Neuron (in vitro differentiated cells): Measurements from ENCODE around the gene VWA8.
"Not testable (repeated sequence)": the region's sequence is repeated elsewhere in the genome, so short reads cannot be mapped to it uniquely, and the experiment has no call there.

Source experiments
- H2AFZ ChIP-seq: one replicate; pipeline ENCODE4 v1.6.1; 2013; ENCODE audit warnings: low read depth, mild to moderate bottlenecking, inconsistent platforms, low read length, moderate library complexity
- H3K27me3 ChIP-seq: one replicate; pipeline ENCODE4 v1.6.1; 2013; ENCODE audit warnings: low read length; ENCODE audit not compliant: insufficient read depth
- H3K36me3 ChIP-seq: one replicate; pipeline ENCODE4 v1.6.1; 2013; ENCODE audit warnings: low read length; ENCODE audit not compliant: insufficient read depth
- H3K4me1 ChIP-seq: one replicate; pipeline ENCODE4 v1.6.1; 2013; ENCODE audit warnings: low read length; ENCODE audit not compliant: insufficient read depth
- H3K4me3 ChIP-seq: 2 replicates; pipeline ENCODE4 v1.5.1; 2013; ENCODE audit warnings: mild to moderate bottlenecking, low read length, moderate library complexity
- H3K9me3 ChIP-seq: one replicate; pipeline ENCODE4 v1.6.1; 2013; ENCODE audit warnings: low read length

The VWA8 gene

DNA sequence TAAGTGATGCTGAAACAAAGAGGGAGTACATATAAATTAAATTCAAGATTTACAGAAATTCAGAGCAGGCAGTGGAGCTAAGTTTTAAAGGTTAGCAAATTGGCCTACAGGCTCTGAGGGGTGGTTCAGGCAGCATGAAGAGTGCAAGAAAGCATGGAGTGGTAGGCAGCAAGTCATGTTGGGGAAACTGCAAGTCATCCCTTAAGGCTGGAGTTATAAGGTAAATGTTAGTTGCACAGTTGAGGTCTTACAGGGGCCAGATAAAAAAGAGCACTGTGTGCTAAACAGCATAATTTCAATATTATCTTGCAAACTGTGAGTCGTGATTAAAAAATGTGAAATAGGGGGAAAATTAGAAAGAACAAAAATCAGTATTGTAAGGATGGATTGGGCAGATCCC, 106.2 kb downstream of the VWA8 start:
- no peaks in the 10 kb centered on the region for H3K4me1 ChIP-seq
- H3K4me3 ChIP-seq: no peak overlapping the region
- no peaks in the 10 kb centered on the region for H3K9me3 ChIP-seq
- no peak overlapping the region for H2AFZ ChIP-seq
- H3K36me3 ChIP-seq: peaks cover 6% of the 10 kb centered on the region
- H3K27me3 ChIP-seq: no peaks in the 10 kb centered on the region

DNA sequence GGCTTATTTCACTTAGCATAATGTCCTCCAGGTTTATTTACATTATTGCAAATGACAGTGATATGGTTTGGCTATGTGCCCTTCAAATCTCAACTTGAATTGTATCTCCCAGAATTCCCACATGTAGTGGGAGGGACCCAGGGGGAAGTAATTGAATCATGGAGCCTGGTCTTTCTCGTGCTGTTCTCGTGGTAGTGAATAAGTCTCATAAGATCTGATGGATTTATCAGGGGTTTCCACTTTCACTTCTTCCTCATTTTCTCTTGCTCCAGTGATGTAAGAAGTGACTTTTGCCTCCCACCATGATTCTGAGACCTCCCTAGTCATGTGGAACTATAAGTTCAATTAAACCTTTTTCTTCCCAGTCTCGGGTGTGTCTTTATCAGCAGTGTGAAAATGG, 109.6 kb downstream of the VWA8 start:
- Histone ChIP-seq H3K9me3 (no peaks in the 10 kb centered on the region), H3K27me3 (no peaks in the 10 kb centered on the region), H2AFZ (no peak overlapping the region), H3K4me3 (no peak overlapping the region), H3K4me1 (no peaks in the 10 kb centered on the region), H3K36me3 (peaks cover 6% of the 10 kb centered on the region)

DNA sequence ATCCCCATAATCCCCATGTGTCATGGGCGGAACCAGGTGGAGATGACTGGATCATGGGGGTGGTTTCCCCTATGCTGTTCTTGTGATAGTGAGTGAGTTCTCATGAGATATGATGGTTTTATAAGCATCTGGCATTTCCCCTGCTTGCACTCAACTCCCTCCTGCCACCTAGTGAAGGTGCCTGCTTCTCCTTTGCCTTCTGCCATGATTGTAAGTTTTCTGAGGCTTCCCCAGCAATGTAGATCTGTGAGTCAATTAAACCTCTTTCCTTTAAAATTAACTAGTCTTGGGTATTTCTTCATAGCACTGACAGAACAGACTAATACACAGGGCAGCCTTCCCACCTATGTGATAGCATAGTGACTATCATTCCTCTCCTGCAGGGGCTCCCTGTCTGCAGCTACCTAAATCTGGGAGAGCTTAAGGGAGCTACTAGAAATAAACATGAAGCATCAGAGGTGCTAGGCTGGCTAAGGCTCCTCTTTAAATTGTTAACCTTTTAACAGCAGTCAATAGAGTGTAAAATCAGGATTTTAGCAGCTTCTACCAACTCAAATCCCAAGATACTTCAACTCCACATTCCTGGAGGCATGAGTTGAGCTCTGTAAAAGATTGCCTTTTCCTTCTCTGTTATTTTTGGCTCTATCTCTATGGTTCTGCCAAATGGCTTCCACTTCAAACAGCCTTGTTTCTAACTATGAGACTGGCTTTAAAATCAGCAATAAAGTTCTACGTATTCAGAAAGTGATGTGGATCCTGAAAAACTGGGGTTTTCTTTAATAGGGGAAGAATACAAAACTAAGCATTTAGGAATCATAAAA, 112.3 kb downstream of the VWA8 start:
- no peak overlapping the region for H3K4me3 ChIP-seq
- H2AFZ ChIP-seq: no peak overlapping the region
- H3K9me3 ChIP-seq: no peaks in the 10 kb centered on the region
- H3K27me3 ChIP-seq: no peaks in the 10 kb centered on the region
- H3K36me3 ChIP-seq: no peaks in the 10 kb centered on the region
- no peaks in the 10 kb centered on the region for H3K4me1 ChIP-seq

DNA sequence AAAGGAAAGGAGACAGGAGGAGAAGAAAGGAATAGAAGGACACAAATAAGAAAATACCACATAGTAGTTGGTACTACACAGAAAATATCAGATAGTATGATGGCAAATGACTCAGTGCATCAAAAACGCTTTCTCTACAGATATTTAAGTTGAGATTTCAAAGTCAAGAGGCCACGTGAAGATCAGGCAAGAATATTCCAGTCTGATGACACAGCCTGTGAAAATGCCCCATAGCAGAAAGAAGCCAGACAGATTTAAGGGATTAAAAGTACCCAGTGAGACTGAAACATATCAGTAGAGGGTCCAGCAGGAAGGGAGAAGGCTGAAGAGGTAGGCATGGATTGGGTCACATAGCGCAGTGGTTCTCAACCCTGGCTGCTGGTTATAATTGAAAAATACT, 113.7 kb downstream of the VWA8 start:
- H3K4me1 ChIP-seq: no peaks in the 10 kb centered on the region
- no peak overlapping the region for H2AFZ ChIP-seq
- peaks cover 3% of the 10 kb centered on the region for H3K9me3 ChIP-seq
- H3K36me3 ChIP-seq: no peaks in the 10 kb centered on the region
- no peaks in the 10 kb centered on the region for H3K27me3 ChIP-seq
- H3K4me3 ChIP-seq: no peak overlapping the region

DNA sequence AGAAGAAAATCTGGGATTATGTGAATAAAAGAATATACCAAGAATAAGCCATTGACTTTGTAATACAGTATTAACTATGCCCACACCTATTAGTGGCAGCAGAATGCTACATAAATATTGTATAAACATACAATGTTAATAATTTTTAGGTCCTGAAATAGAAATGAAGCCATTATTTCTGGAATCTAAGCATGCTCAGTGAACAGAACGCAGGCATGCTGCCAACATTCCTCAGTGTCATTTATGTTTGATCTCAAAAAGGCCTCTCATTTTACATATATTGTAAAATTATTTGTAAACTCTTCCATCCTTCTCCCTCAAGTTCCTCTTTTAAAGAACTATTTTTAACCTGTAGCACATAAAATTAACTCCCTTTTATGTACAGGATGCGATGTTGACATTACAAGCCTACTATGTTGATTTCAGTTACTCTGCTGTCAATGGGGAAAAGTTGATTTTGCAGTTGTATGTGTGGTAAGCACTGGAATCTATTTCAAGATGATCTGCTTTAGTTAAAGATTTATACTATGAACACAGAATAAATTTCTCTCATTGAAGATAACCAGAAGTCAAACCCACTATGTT, 118.8 kb downstream of the VWA8 start:
- H3K27me3 ChIP-seq: no peaks in the 10 kb centered on the region
- H3K9me3 ChIP-seq: peaks cover 3% of the 10 kb centered on the region
- no peak overlapping the region for H2AFZ ChIP-seq

DNA sequence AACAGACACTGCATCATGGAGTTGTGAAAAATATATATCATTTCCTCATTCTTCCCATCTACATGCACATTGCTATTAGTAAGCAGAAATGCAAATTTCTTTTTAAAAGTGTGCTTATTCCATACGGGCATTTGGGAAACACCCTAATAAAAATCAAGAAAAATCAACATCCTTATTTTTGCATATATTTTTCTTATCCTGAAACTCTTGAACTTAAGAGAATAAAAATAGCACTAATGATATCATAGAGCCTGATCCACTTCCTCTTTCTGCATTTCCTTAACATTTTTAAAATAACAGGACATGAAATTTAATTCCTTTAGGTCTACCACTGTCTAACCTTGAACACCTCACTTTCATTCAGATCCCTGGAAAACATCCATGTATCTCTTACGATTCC, 123.3 kb downstream of the VWA8 start:
- H2AFZ ChIP-seq: no peak overlapping the region
- no peaks in the 10 kb centered on the region for H3K27me3 ChIP-seq
- H3K9me3 ChIP-seq: peaks cover 3% of the 10 kb centered on the region

More for the DNA sequence above, 118.8 kb downstream of the VWA8 start:
- Histone ChIP-seq H3K36me3 (no peaks in the 10 kb centered on the region), H3K4me1 (no peaks in the 10 kb centered on the region), H3K4me3 (no peak overlapping the region)

DNA sequence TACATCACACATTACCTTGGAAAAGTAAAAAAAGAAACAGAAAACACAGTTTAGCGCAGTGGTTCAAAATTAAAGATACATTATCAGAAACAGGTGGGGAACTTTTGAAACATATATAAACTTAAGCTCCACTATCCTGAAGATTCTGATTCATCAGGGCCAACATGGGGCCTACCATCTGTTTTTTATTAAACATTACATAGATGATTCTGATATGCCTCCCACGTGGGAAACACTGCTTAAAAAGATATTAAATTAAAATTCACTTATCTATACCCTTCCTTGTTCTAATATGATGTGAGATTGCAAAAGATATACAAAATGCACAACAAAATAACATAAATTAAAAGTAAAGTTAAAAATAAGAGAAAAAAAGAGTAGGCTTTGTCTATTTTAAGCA, 125.0 kb downstream of the VWA8 start:
- no peaks in the 10 kb centered on the region for H3K4me1 ChIP-seq
- peaks cover 3% of the 10 kb centered on the region for H3K9me3 ChIP-seq
- peaks cover 3% of the 10 kb centered on the region for H3K36me3 ChIP-seq

More for the DNA sequence above, 123.3 kb downstream of the VWA8 start:
- H3K36me3 ChIP-seq: no peaks in the 10 kb centered on the region
- no peaks in the 10 kb centered on the region for H3K4me1 ChIP-seq
- no peak overlapping the region for H3K4me3 ChIP-seq

DNA sequence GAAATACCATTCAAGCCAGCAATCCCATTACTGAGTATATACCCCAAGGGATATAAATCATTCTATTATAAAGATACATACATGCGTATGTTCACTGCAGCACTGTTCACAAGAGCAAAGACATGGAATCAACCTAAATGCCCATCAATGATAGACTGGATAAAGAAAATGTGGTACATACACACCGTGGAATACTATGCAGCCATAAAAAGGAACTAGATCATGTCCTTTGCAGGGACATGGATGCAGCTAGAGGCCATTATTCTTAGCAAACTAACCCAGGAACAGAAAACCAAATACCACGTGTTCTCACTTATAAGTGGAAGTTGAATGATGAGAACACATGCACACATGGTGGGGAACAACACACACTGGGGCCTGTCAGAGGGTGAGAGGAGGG, 126.2 kb downstream of the VWA8 start:
- not testable (repeated sequence) for H3K9me3 ChIP-seq, H3K27me3 ChIP-seq, H3K36me3 ChIP-seq, H3K4me1 ChIP-seq, H3K4me3 ChIP-seq, H2AFZ ChIP-seq

More for the DNA sequence above, 125.0 kb downstream of the VWA8 start:
- H3K4me3 ChIP-seq: no peak overlapping the region
- H2AFZ ChIP-seq: no peak overlapping the region
- no peaks in the 10 kb centered on the region for H3K27me3 ChIP-seq

DNA sequence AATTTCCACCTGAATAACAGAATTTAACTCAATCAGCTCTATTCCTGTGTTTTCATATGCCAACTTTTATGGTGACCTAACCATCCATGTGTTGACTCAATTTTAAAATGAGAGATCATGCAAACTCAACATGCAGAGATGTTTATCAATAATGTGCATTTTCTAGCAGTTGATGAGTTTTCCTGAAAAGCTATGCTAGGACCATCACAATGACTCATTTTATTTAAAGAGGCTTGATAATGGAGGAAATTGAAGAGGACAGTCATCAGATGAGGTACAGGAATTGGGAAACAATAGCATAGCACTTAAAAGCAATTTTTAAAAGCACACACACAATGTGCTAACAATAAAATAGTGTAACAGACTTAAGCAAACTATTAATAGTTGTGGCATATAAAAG, 127.1 kb downstream of the VWA8 start:
- Histone ChIP-seq H3K36me3 (peaks cover 3% of the 10 kb centered on the region), H3K9me3 (peaks cover 3% of the 10 kb centered on the region), H3K4me1 (no peaks in the 10 kb centered on the region), H3K27me3 (no peaks in the 10 kb centered on the region), H2AFZ (no peak overlapping the region), H3K4me3 (no peak overlapping the region)

DNA sequence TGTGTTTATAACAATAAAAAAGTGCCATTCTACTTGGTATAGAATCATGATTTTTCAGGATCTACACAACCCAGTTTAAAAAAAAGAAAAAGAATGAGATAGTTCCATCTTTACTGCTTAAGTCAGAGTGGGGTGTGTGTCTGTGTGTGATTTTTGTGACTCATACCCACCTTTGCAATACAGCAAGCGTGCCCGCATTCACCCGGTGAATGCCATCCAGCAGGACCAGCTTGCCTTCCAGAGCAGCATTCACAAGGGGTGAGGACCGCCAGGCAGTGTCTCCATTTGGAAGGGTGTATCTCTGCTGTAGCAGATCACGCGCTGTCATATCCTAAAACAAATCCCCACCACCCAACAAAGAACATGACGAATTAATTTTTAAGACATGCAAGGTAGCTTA, 127.7 kb downstream of the VWA8 start:
- Histone ChIP-seq H2AFZ (no peak overlapping the region), H3K4me1 (peaks cover 1% of the 10 kb centered on the region), H3K9me3 (peaks cover 3% of the 10 kb centered on the region), H3K27me3 (no peaks in the 10 kb centered on the region), H3K4me3 (no peak overlapping the region), H3K36me3 (peaks cover 3% of the 10 kb centered on the region)

DNA sequence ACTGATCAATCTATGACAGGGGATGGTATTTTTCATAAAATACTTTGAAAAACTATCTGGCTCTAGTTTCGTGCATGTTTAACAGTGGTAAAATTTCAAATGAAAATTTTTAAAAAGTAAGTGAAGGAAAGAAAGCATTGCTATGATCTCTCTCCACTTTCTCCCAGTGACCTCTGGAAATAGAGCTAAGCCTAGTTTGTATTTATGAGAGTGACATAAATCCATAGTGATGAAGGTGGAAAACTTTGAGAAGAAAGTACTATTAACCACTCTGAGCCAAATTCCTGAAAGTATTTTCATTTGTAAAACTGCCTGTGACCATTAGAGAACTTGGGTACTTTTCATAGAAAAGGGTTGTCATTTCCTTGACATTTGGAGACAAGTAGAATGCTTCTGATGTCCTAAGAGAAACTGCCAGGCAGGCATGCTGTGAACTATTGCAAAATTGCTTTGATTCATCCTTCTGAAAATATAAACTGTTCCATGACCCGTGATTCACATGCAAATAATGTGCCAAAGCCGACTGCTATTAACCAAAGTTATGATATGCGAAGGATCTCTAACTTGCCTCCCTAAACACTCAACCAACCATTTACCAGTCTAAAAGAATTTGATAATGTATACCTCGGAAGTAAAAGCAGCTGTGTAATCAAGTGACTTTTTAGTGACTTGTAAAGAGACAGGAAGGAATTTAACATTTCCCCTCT, 133.2 kb downstream of the VWA8 start:
- no peaks in the 10 kb centered on the region for H3K27me3 ChIP-seq
- no peak overlapping the region for H3K4me3 ChIP-seq
- peaks cover 12% of the 10 kb centered on the region for H3K4me1 ChIP-seq
- no peaks in the 10 kb centered on the region for H3K9me3 ChIP-seq
- H2AFZ ChIP-seq: no peak overlapping the region
- peaks cover 3% of the 10 kb centered on the region for H3K36me3 ChIP-seq

DNA sequence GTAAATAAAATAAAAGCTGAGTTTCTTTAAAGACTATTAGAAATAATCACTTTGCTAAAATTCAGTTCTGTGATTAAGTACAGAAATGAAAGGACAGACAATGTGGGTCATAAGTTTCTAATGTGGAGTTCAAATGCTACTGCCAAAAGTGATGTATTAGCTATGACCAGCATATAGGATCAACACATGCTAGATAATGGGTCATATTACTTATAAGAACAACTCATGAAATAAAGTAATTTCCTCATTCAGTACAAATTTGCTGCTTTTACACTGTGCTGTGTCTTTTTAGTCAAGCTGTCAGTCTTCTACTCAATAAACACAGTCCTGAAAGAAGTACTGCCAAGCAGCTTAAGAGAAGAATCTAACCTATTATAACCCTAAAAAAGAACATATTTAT, 135.2 kb downstream of the VWA8 start:
- Histone ChIP-seq H3K4me3 (no peak overlapping the region), H3K36me3 (no peaks in the 10 kb centered on the region), H2AFZ (no peak overlapping the region), H3K4me1 (peaks cover 12% of the 10 kb centered on the region), H3K27me3 (no peaks in the 10 kb centered on the region), H3K9me3 (no peaks in the 10 kb centered on the region)

DNA sequence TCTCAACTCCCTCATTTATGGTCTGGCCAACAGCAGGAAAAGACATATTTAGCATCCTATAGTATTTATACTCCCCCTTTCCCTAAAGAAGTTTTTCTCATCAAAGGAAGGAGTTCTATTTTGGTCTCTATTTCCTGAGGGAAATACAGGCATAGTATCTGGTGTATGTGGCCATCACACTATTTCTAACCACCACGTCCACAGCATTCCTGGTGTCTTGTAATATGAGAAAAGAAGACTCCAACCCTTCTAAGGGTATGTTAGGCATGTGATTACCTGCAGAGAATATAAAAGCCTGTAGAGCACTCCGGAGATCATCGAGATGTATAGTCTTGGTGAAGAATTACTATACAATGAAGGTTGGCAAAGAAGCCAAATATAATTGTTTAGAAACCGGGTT, 137.4 kb downstream of the VWA8 start:
- H3K27me3 ChIP-seq: no peaks in the 10 kb centered on the region
- no peak overlapping the region for H2AFZ ChIP-seq
- H3K36me3 ChIP-seq: no peaks in the 10 kb centered on the region
- no peak overlapping the region for H3K4me3 ChIP-seq
- no peaks in the 10 kb centered on the region for H3K9me3 ChIP-seq
- H3K4me1 ChIP-seq: peaks cover 12% of the 10 kb centered on the region
